Naive thymus-derived CD4-positive, alpha-beta T cell (primary cell): ENCODE measurements around the gene PHAX. TPM values are rescaled to one million over a fixed set of nuclear protein-coding genes. Genes with fewer than 3 reads are reported as not detected.
A peak's percentile ranks its signal among the peaks of the same experiment; 100 is the strongest.

Source experiments
- ATAC-seq: fragments of 150-1000 bp; cut with Tn5 transposase; 2 replicates; pipeline ENCODE4 v1.10.0; 2021; ENCODE audit warnings: mild to moderate bottlenecking, moderate library complexity
- CTCF ChIA-PET: fragments of 350-600 bp; sonication (Branson Sonifier 250); formaldehyde crosslinking; loops from one replicate; lab custom pipeline; 2021; ENCODE audit warnings: antibody characterized with exemption; lab: Charles Lee
- POLR2A ChIA-PET: fragments of 350-600 bp; sonication (Branson Sonifier 250); formaldehyde crosslinking; loops from one replicate; lab custom pipeline; 2021; ENCODE audit warnings: antibody characterized with exemption, inconsistent platforms; lab: Charles Lee
- DNase-seq, 9 donors: peaks; one replicate each; pipeline versions ENCODE4 v3.0.0 to v3.0.0-alpha.2; 2020 to 2022; ENCODE audit warnings: mixed read lengths in 1 of 9
- H3K27ac ChIP-seq: one replicate; pipeline ENCODE4 v1.7.0; 2013; ENCODE audit warnings: mild to moderate bottlenecking, low read depth, low read length, moderate library complexity
- H3K27me3 ChIP-seq, 2 donors: one replicate each; pipeline ENCODE4 v1.7.0; 2013; ENCODE audit warnings: low read length in 2 of 2, mild to moderate bottlenecking in 2 of 2, moderate library complexity in 2 of 2; ENCODE audit not compliant: control insufficient read depth in 2 of 2, insufficient read depth in 2 of 2
- H3K36me3 ChIP-seq, 3 experiments: 1 replicate in 2 of 3; 2 replicates in 1 of 3; pipeline ENCODE4 v1.7.0; 2013; ENCODE audit warnings: low read length in 3 of 3, mild to moderate bottlenecking in 3 of 3, moderate library complexity in 1 of 3; ENCODE audit not compliant: insufficient read depth in 3 of 3, control insufficient read depth in 2 of 3
- H3K4me1 ChIP-seq, 2 donors: one replicate each; pipeline ENCODE4 v1.7.0; 2013; ENCODE audit warnings: low read length in 2 of 2, mild to moderate bottlenecking in 2 of 2, moderate library complexity in 1 of 2; ENCODE audit not compliant: control insufficient read depth in 2 of 2, insufficient read depth in 2 of 2
- H3K4me3 ChIP-seq: 2 replicates; pipeline ENCODE4 v1.7.0; 2013; ENCODE audit warnings: mild to moderate bottlenecking, low read length
- H3K9me3 ChIP-seq, 3 experiments: 1 replicate in 2 of 3; 2 replicates in 1 of 3; pipeline ENCODE4 v1.7.0; 2013; ENCODE audit warnings: low read length in 3 of 3; ENCODE audit not compliant: control insufficient read depth in 2 of 3
- H3K27ac Mint-ChIP-seq, 9 donors: one replicate each; pipeline ENCODE4 v1.8.0; 2020 to 2022; ENCODE audit warnings: mixed read lengths in 9 of 9, mild to moderate bottlenecking in 8 of 9, moderate library complexity in 5 of 9, inconsistent platforms in 2 of 9
- H3K27me3 Mint-ChIP-seq, 5 donors: one replicate each; pipeline ENCODE4 v1.8.0; 2021 to 2022; ENCODE audit warnings: mixed read lengths in 5 of 5, mild to moderate bottlenecking in 1 of 5
- H3K36me3 Mint-ChIP-seq, 5 donors: one replicate each; pipeline ENCODE4 v1.8.0; 2020 to 2022; ENCODE audit warnings: mixed read lengths in 5 of 5, mild to moderate bottlenecking in 3 of 5, inconsistent platforms in 1 of 5
- H3K4me1 Mint-ChIP-seq, 7 donors: one replicate each; pipeline ENCODE4 v1.8.0; 2020 to 2022; ENCODE audit warnings: mixed read lengths in 7 of 7, mild to moderate bottlenecking in 3 of 7, inconsistent platforms in 1 of 7
- H3K4me3 Mint-ChIP-seq, 10 donors: one replicate each; pipeline ENCODE4 v1.8.0; 2020 to 2022; ENCODE audit warnings: mild to moderate bottlenecking in 10 of 10, mixed read lengths in 10 of 10, moderate library complexity in 6 of 10, inconsistent platforms in 2 of 10
- H3K9me3 Mint-ChIP-seq, 11 donors: one replicate each; pipeline ENCODE4 v1.8.0; 2020 to 2022; ENCODE audit warnings: mixed read lengths in 11 of 11, mild to moderate bottlenecking in 4 of 11, inconsistent platforms in 1 of 11, moderate library complexity in 1 of 11
- intact Hi-C, 2 donors: fragments of 100-400 bp; cut with micrococcal nuclease; formaldehyde crosslinking; loops; one replicate each; pipeline ENCODE4 v1.15.1; 2023
- polyA plus RNA-seq, 2 donors: library from polyadenylated mRNA; unstranded; fragments of 300-500 nt; fragmentation: Illumina TruSeq; gene quantifications; one replicate each; pipeline ENCODE4 v1.2.3, GENCODE V29; 2021
- total RNA-seq, 6 experiments: library from RNA in 5 of 6; stranded (reverse) in 5 of 6; gene quantifications; 1 replicate in 5 of 6; 2 replicates in 1 of 6; pipeline ENCODE4 v1.2.3 and lab custom pipeline; 2021 to 2026

Gene PHAX
- total and polyA plus RNA-seq, 7 experiments from 2014 or later, result 14.5 to 116 (median 37.4) TPM

DNA sequence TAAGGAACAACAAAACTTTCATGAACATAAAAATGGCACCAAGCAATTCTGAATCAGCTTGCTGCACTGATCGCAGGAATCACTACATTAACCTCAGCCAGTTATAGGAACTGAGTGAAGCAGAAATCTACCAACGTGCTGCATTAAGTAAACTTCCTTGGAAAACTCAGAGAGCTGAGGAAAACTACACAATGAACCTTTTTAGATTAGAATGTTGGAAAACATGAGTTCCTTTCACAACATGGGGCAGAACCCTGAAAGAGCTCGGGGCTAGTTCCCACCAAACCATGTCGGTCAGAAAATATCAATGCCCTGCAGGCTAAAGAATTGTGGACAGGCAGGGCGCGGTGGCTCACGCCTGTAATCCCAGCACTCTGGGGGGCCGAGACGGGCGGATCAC is 25.1 kb upstream of the PHAX start:
- DNase-seq (no peak), ATAC-seq (no peak)
- H3K36me3 ChIP-seq, result no peaks in the 10 kb centered on the region
- peaks cover 0 to 4% (median 0%) of the 10 kb centered on the region in 5 donors for H3K36me3 Mint-ChIP-seq
- intact Hi-C loops, result no loop called here
- no peaks in the 10 kb centered on the region for H3K9me3 Mint-ChIP-seq
- H3K4me3 ChIP-seq, result no peak overlapping the region
- ChIA-PET POLR2A (no interaction called here), CTCF (no interaction called here)
- H3K4me1 ChIP-seq, result no peaks in the 10 kb centered on the region
- no peaks in the 10 kb centered on the region for H3K9me3 ChIP-seq
- no peak overlapping the region for H3K27ac Mint-ChIP-seq
- H3K4me1 Mint-ChIP-seq, result no peaks in the 10 kb centered on the region
- H3K27ac ChIP-seq, result no peak overlapping the region
- no peak overlapping the region for H3K4me3 Mint-ChIP-seq
- H3K27me3 Mint-ChIP-seq, result no peaks in the 10 kb centered on the region
- H3K27me3 ChIP-seq, result no peaks in the 10 kb centered on the region

DNA sequence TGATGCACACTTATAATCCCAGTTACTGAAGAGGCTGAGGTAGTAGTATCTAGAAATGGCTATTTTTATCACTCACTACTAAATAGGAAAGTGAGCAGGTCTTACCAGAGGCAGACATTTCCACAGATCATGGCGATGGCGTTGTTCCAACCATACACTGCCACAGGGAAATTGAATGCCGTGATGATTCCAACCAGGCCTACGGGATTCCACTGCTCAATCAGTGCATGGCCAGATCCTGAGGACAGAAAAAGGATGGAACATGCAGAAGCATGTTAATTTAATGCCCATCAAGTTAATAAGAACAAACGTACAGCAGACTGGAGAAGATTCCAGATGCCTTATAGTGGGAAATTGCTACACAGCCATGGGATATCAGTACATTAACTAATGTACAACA is 23.8 kb upstream of the PHAX start:
- no peaks in the 10 kb centered on the region for H3K4me1 ChIP-seq
- Mint-ChIP-seq H3K9me3 (no peaks in the 10 kb centered on the region), H3K27me3 (no peaks in the 10 kb centered on the region), H3K36me3 (peaks cover 0 to 6% (median 0%) of the 10 kb centered on the region in 5 donors), H3K4me1 (no peaks in the 10 kb centered on the region), H3K4me3 (no peak overlapping the region), H3K27ac (no peak overlapping the region)
- no peak for ATAC-seq
- H3K27me3 ChIP-seq, result no peaks in the 10 kb centered on the region
- H3K27ac ChIP-seq, result no peak overlapping the region
- intact Hi-C loops, result no loop called here
- no peak for DNase-seq
- H3K4me3 ChIP-seq, result no peak overlapping the region
- CTCF ChIA-PET, result no interaction called here
- H3K36me3 ChIP-seq, result no peaks in the 10 kb centered on the region
- POLR2A ChIA-PET, result no interaction called here
- H3K9me3 ChIP-seq, result no peaks in the 10 kb centered on the region

DNA sequence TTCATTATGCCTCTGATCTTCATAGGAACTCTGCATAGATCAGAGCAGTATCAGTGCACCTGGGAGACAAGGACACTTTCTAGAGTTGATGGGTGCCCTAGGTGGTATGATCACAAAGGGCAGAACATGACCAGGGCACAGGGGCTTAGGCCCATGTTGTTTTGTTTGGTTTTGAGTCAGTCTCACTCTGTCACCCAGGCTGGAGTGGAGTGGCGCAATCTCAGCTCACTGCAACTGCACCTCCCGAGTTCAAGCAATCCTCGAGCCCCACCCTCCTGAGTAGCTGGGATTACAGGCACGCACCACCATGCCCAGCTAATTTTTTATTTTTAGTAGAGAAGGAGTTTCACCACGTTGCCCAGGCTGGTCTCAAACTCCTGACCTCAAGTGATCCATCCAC is 23.3 kb upstream of the PHAX start:
- H3K4me1 Mint-ChIP-seq, result no peaks in the 10 kb centered on the region
- H3K4me3 ChIP-seq, result no peak overlapping the region

DNA sequence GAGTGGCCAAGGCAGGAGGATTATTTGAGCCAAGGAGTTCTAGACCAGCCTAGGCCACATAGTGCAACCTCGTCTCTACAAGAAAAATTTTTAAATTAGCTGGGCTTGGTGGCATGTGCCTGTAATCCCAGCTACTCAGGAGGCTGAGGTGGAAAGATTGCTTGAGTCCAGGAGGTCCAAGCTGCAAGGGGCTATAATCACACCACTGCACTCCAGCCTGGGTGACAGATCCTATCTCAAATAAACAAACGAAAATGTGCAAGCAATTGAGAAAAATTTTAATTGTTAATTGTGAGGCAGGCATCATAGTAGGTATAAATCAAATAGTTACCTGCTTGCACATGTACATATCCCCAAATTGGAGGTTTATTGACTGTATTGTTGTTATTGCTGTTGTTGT is 21.0 kb upstream of the PHAX start:
- Histone ChIP-seq H3K4me3 (no peak overlapping the region), H3K4me1 (no peaks in the 10 kb centered on the region), H3K27ac (no peak overlapping the region), H3K36me3 (no peaks in the 10 kb centered on the region), H3K27me3 (no peaks in the 10 kb centered on the region), H3K9me3 (no peaks in the 10 kb centered on the region)
- no peak for ATAC-seq
- ChIA-PET CTCF (no interaction called here), POLR2A (interaction anchor here (0.7 kb wide), 1 partner anchor 16 kb away, joined by 6 read pairs; no protein-coding TSS in a partner anchor)
- no peak for DNase-seq
- no peaks in the 10 kb centered on the region for H3K4me1 Mint-ChIP-seq
- intact Hi-C loops, result no loop called here
- H3K27me3 Mint-ChIP-seq, result peaks cover 0 to 2% (median 0%) of the 10 kb centered on the region in 5 donors
- no peak overlapping the region for H3K27ac Mint-ChIP-seq
- H3K36me3 Mint-ChIP-seq, result peaks cover 0 to 16% (median 4%) of the 10 kb centered on the region in 5 donors
- H3K4me3 Mint-ChIP-seq, result no peak overlapping the region
- H3K9me3 Mint-ChIP-seq, result no peaks in the 10 kb centered on the region

More for the DNA sequence above, 23.3 kb upstream of the PHAX start:
- Mint-ChIP-seq H3K36me3 (peaks cover 0 to 6% (median 0%) of the 10 kb centered on the region in 5 donors), H3K4me3 (no peak overlapping the region), H3K9me3 (no peaks in the 10 kb centered on the region), H3K27ac (no peak overlapping the region), H3K27me3 (no peaks in the 10 kb centered on the region)
- H3K27me3 ChIP-seq, result no peaks in the 10 kb centered on the region
- H3K27ac ChIP-seq, result no peak overlapping the region
- no peaks in the 10 kb centered on the region for H3K4me1 ChIP-seq
- no peak for ATAC-seq
- DNase-seq, result no peak
- CTCF ChIA-PET, result no interaction called here
- no peaks in the 10 kb centered on the region for H3K36me3 ChIP-seq
- H3K9me3 ChIP-seq, result no peaks in the 10 kb centered on the region
- POLR2A ChIA-PET, result no interaction called here
- intact Hi-C loops, result no loop called here

DNA sequence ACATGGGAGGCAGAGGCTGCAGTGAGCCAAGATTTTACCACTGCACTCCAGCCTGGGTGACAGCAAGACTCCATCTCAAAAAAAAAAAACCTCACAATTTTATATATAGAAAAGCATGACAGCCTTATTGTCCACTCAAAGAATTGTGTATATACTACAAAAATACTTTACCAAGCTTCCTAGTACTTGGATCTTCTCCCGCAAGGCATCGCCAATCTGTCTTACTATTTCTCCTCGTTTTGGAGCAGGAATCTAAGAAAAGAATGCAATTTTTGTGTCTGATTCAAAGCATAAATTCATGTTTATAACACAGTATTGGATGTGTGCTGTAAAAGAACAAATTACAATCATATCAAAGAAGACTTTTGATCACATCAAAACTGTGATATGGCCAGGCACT is 17.0 kb upstream of the PHAX start:
- Mint-ChIP-seq H3K27ac (no peak overlapping the region), H3K27me3 (peaks cover 0 to 5% (median 0%) of the 10 kb centered on the region in 5 donors)

DNA sequence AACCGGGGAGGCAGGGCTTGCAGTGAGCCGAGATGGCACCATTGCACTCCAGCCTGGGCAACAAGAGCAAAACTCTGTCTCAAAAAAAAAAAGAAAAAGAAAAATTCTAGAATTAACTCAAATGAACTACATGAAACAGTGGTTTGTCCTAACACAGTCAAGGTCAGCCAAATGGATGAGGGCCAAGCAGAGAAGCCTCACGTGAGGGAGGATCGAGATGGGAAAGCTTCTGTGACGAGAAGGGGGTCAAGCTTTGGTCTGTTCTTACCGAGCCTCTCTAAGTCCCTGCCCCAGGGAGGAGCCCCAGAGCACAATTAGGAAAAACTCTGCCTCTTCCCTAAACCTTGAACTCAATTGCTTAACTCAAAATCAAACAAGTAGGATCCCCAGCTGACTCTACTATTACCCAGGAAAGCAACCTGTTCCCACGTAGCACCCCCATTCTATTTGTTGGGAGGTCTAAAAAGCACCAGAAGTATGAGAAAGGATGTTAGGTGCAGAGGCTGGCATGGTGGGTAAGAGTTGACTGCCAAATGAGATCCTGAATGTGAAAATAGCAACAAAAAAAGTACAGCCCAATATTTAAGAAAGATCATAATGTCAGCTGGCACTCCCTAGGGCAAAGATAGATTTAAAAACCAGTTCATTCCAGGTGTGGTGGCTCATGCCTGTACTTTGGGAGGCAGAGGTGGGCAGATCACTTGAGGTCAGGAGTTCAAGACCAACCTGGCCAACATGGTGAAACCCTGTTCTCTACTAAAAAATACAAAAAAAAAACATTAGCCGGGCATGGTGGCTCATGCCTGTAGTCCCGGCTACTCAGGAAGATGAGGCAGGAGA is 13.0 kb upstream of the PHAX start:
- no peak for ATAC-seq
- intact Hi-C loops, result no loop called here

More for the DNA sequence above, 17.0 kb upstream of the PHAX start:
- no peaks in the 10 kb centered on the region for H3K9me3 Mint-ChIP-seq
- intact Hi-C loops, result no loop called here
- ATAC-seq (no peak), DNase-seq (no peak)
- no peak overlapping the region for H3K4me3 ChIP-seq
- no peaks in the 10 kb centered on the region for H3K9me3 ChIP-seq
- H3K27me3 ChIP-seq, result no peaks in the 10 kb centered on the region
- H3K36me3 Mint-ChIP-seq, result peaks cover 0 to 20% (median 5%) of the 10 kb centered on the region in 5 donors
- CTCF ChIA-PET, result interaction anchor here (1.0 kb wide), 1 partner anchor 233 kb away, joined by 3 read pairs; no protein-coding TSS in a partner anchor
- H3K36me3 ChIP-seq, result no peaks in the 10 kb centered on the region
- H3K4me1 ChIP-seq, result no peaks in the 10 kb centered on the region
- POLR2A ChIA-PET, result no interaction called here
- H3K27ac ChIP-seq, result no peak overlapping the region
- no peak overlapping the region for H3K4me3 Mint-ChIP-seq
- H3K4me1 Mint-ChIP-seq, result no peaks in the 10 kb centered on the region

More for the DNA sequence above, 13.0 kb upstream of the PHAX start:
- no peaks in the 10 kb centered on the region for H3K4me1 ChIP-seq
- H3K4me1 Mint-ChIP-seq, result no peaks in the 10 kb centered on the region
- no peak for DNase-seq
- H3K4me3 ChIP-seq, result no peak overlapping the region
- H3K27me3 ChIP-seq, result no peaks in the 10 kb centered on the region
- peaks cover 0 to 10% (median 5%) of the 10 kb centered on the region in 5 donors for H3K36me3 Mint-ChIP-seq
- peak overlapping the region in 1 of 9 donors; percentile 56 for H3K27ac Mint-ChIP-seq
- no peak overlapping the region for H3K4me3 Mint-ChIP-seq
- H3K27me3 Mint-ChIP-seq, result peaks cover 0 to 10% (median 0%) of the 10 kb centered on the region in 5 donors
- no peaks in the 10 kb centered on the region for H3K9me3 Mint-ChIP-seq
- no peaks in the 10 kb centered on the region for H3K9me3 ChIP-seq
- POLR2A ChIA-PET, result no interaction called here
- no peak overlapping the region for H3K27ac ChIP-seq
- no peaks in the 10 kb centered on the region for H3K36me3 ChIP-seq
- CTCF ChIA-PET, result no interaction called here
